Smooth muscle cell (in vitro differentiated cells): ENCODE data around the gene C6. TPM values are rescaled to one million over a fixed set of nuclear protein-coding genes. Genes with fewer than 3 reads are reported as not detected.

Source experiments
- DNase-seq: peaks from one replicate; lab custom pipeline; 2025; ENCODE audit not compliant: unreplicated experiment; lab: John Stamatoyannopoulos, UW
- H2AFZ ChIP-seq: fragments of 200-600 bp; sonication (generic); 2 replicates; pipeline ENCODE4 v1.6.0; 2016; ENCODE audit warnings: antibody characterized with exemption, low read depth, mild to moderate bottlenecking
- H3F3A ChIP-seq: fragments of 200-600 bp; sonication (generic); 2 replicates; pipeline ENCODE4 v1.6.0; 2017; ENCODE audit warnings: antibody characterized with exemption, low read depth
- H3K27ac ChIP-seq: fragments of 200-600 bp; sonication (generic); 2 replicates; pipeline ENCODE4 v1.5.1; 2016; ENCODE audit warnings: low read depth, mild to moderate bottlenecking
- H3K27me3 ChIP-seq: fragments of 200-600 bp; sonication (generic); 2 replicates; pipeline ENCODE4 v1.6.1; 2016; ENCODE audit warnings: low read depth, mild to moderate bottlenecking
- H3K36me3 ChIP-seq: fragments of 200-600 bp; sonication (generic); 2 replicates; pipeline ENCODE4 v1.5.1; 2016; ENCODE audit warnings: low read depth
- H3K4me1 ChIP-seq: fragments of 200-600 bp; sonication (generic); 2 replicates; pipeline ENCODE4 v1.5.1; 2016; ENCODE audit warnings: low read depth
- H3K4me2 ChIP-seq: fragments of 200-600 bp; sonication (generic); 2 replicates; pipeline ENCODE4 v1.6.0; 2016; ENCODE audit warnings: mild to moderate bottlenecking
- H3K4me3 ChIP-seq: fragments of 200-600 bp; sonication (generic); 2 replicates; pipeline ENCODE4 v1.5.1; 2016; ENCODE audit warnings: mild to moderate bottlenecking
- H3K79me2 ChIP-seq: fragments of 200-600 bp; sonication (generic); 2 replicates; pipeline ENCODE4 v1.6.0; 2016; ENCODE audit warnings: low read depth, mild to moderate bottlenecking
- H3K9ac ChIP-seq: fragments of 200-600 bp; sonication (generic); 2 replicates; pipeline ENCODE4 v1.6.0; 2016; ENCODE audit warnings: low read depth
- H3K9me3 ChIP-seq: fragments of 200-600 bp; sonication (generic); replicated peaks from 2 replicates; pipeline ENCODE4 v1.5.1; 2016; ENCODE audit warnings: low read depth
- H4K20me1 ChIP-seq: fragments of 200-600 bp; sonication (generic); 2 replicates; pipeline ENCODE4 v1.6.0; 2016; ENCODE audit warnings: low read depth
- WGBS: methylation state at CpG from one replicate; pipeline ENCODE4 v1.1.7; 2016; ENCODE audit warnings: low lambda C conversion rate; 5-methylcytosine and 5-hydroxymethylcytosine counted together
- polyA plus RNA-seq: library from polyadenylated mRNA; unstranded; fragments of >200 nt; fragmentation: Nextera tagmentation; extraction: Ambion mirVana; gene quantifications from 2 replicates; pipeline ENCODE4 v1.2.1, GENCODE V29; 2016
- total RNA-seq: library from RNA; depleted of rRNA; stranded (reverse); fragments of >200 nt; gene quantifications from 2 replicates; pipeline ENCODE4 v1.2.3, GENCODE V29; 2014
- TF ChIP-seq, protein P1 (sequence below): fragments of 200-600 bp; sonication (generic); IDR thresholded peaks from 2 replicates; pipeline ENCODE4 v1.5.1; 2017; ENCODE audit warnings: borderline replicate concordance, mild to moderate bottlenecking, antibody characterized with exemption; ENCODE audit not compliant: insufficient read depth, poor library complexity, severe bottlenecking

The C6 gene
- total and polyA plus RNA-seq, 2 experiments from 2014 or later, result not detected

DNA sequence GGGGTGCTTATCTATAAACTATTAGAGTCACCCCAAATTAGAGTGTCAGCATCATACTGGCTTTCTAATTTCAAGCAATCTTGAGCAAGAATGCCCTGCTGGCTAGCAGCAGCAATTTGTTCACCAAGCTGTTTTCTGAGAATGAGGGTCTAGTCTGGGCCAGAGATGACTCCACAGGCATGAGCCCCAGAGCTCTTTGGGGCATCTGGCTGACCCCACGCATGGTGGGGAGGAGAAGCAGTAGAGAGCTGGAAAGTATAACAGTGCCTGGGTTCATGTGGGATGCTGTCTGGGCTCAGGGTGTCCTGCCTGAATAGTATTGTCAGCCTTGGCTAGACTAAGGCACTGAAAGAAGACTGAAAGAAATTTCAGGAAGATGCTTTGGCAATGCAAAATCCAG is 64.9 kb downstream of the C6 start:
- Histone ChIP-seq H3K9me3 (no peaks in the 10 kb centered on the region), H3K27me3 (no peaks in the 10 kb centered on the region), H4K20me1 (no peaks in the 10 kb centered on the region), H3K36me3 (no peaks in the 10 kb centered on the region), H3K9ac (no peak overlapping the region), H3K4me2 (no peak overlapping the region), H3F3A (no peaks in the 10 kb centered on the region), H2AFZ (no peak overlapping the region), H3K27ac (no peak overlapping the region), H3K4me1 (no peaks in the 10 kb centered on the region), H3K79me2 (no peaks in the 10 kb centered on the region), H3K4me3 (no peak overlapping the region)
- 86% methylated on average over 1 of the region's 1 CpG for WGBS
- no peak for DNase-seq
- TF ChIP-seq, protein P1, sequence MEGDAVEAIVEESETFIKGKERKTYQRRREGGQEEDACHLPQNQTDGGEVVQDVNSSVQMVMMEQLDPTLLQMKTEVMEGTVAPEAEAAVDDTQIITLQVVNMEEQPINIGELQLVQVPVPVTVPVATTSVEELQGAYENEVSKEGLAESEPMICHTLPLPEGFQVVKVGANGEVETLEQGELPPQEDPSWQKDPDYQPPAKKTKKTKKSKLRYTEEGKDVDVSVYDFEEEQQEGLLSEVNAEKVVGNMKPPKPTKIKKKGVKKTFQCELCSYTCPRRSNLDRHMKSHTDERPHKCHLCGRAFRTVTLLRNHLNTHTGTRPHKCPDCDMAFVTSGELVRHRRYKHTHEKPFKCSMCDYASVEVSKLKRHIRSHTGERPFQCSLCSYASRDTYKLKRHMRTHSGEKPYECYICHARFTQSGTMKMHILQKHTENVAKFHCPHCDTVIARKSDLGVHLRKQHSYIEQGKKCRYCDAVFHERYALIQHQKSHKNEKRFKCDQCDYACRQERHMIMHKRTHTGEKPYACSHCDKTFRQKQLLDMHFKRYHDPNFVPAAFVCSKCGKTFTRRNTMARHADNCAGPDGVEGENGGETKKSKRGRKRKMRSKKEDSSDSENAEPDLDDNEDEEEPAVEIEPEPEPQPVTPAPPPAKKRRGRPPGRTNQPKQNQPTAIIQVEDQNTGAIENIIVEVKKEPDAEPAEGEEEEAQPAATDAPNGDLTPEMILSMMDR, result no peak

- H3K27me3 ChIP-seq, result no peaks in the 10 kb centered on the region
- no peak overlapping the region for H3K9ac ChIP-seq
- WGBS, result 95% methylated on average over 5 of the region's 5 CpGs
- H3K36me3 ChIP-seq, result no peaks in the 10 kb centered on the region
- TF ChIP-seq, protein P1, result no peak
- H3K27ac ChIP-seq, result no peak overlapping the region
- no peak overlapping the region for H3K4me3 ChIP-seq
- no peaks in the 10 kb centered on the region for H3K9me3 ChIP-seq
- H3F3A ChIP-seq, result no peaks in the 10 kb centered on the region
- H4K20me1 ChIP-seq, result no peaks in the 10 kb centered on the region
- no peaks in the 10 kb centered on the region for H3K79me2 ChIP-seq
- no peak overlapping the region for H2AFZ ChIP-seq
- H3K4me1 ChIP-seq, result no peaks in the 10 kb centered on the region
- H3K4me2 ChIP-seq, result no peak overlapping the region
- no peak for DNase-seq
Observed at GRCh38 chr5:41145306-41145705, 68.0 kb downstream of the C6 start.

- Histone ChIP-seq H3K4me2 (no peak overlapping the region), H4K20me1 (no peaks in the 10 kb centered on the region), H2AFZ (no peak overlapping the region), H3K9ac (no peak overlapping the region), H3K27ac (no peak overlapping the region), H3F3A (no peaks in the 10 kb centered on the region), H3K4me3 (no peak overlapping the region), H3K36me3 (no peaks in the 10 kb centered on the region), H3K79me2 (no peaks in the 10 kb centered on the region), H3K27me3 (no peaks in the 10 kb centered on the region), H3K4me1 (no peaks in the 10 kb centered on the region), H3K9me3 (no peaks in the 10 kb centered on the region)
- WGBS, result 77% methylated on average over 3 of the region's 3 CpGs
- TF ChIP-seq, protein P1, result no peak
- DNase-seq, result no peak
Observed at GRCh38 chr5:41143131-41143901, 70.0 kb downstream of the C6 start.
